WTC11 (cell line): ENCODE measurements around the gene RIMKLB.
"Not testable (repeated sequence)": the region's sequence is repeated elsewhere in the genome, so short reads cannot be mapped to it uniquely, and the experiment has no call there.

Experiments
- ATF3 ChIP-seq: sonication (generic); formaldehyde crosslinking; conservative IDR thresholded peaks from 2 replicates; pipeline ENCODE4 v1.8.1; 2022; ENCODE audit warnings: mild to moderate bottlenecking, missing genetic modification reagents
- CBFB ChIP-seq: sonication (generic); formaldehyde crosslinking; IDR thresholded peaks from 2 replicates; pipeline ENCODE4 v1.8.1; 2022; ENCODE audit warnings: mild to moderate bottlenecking, low read depth, missing genetic modification reagents
- PRDM15 ChIP-seq: sonication (generic); formaldehyde crosslinking; IDR thresholded peaks from 2 replicates; pipeline ENCODE4 v1.8.0; 2022; ENCODE audit warnings: missing genetic modification reagents

- not testable (repeated sequence) for TF ChIP-seq PRDM15, CBFB, ATF3 (CRISPR knock-in tag)
These were observed 62.3 kb downstream of the RIMKLB start for GRCh38 chr12:8760076-8760475.
